DND-41 (cell line): ENCODE results near the gene NFATC2.

Source experiments
- ATAC-seq: fragments of 200-7000 bp; cut with Tn5 transposase; 3 replicates; pipeline ENCODE4 v1.9.1; 2021; ENCODE audit warnings: low read depth; ENCODE audit not compliant: insufficient read depth
- DNase-seq: peaks from one replicate; pipeline ENCODE4 v3.0.0-alpha.2; 2020
- H2AFZ ChIP-seq: 2 replicates; pipeline ENCODE4 v1.6.0; 2012; ENCODE audit warnings: low read depth, low read length
- H3K27ac ChIP-seq: 2 replicates; pipeline ENCODE4 v1.5.1; 2012; ENCODE audit warnings: low read length, inconsistent platforms
- H3K27me3 ChIP-seq: fragments of 200-600 bp; sonication (generic); 2 replicates; pipeline ENCODE4 v1.6.0; 2012; ENCODE audit warnings: low read length, mild to moderate bottlenecking, inconsistent platforms; ENCODE audit not compliant: insufficient read depth, poor library complexity
- H3K36me3 ChIP-seq: 2 replicates; pipeline ENCODE4 v1.5.1; 2012; ENCODE audit warnings: low read length, inconsistent platforms; ENCODE audit not compliant: insufficient read depth
- H3K4me1 ChIP-seq: 2 replicates; pipeline ENCODE4 v1.5.1; 2012; ENCODE audit warnings: mild to moderate bottlenecking, low read length; ENCODE audit not compliant: insufficient read depth
- H3K4me2 ChIP-seq: 2 replicates; pipeline ENCODE4 v1.6.0; 2012; ENCODE audit warnings: mild to moderate bottlenecking, moderate library complexity, low read length, inconsistent platforms; ENCODE audit not compliant: insufficient read depth
- H3K4me3 ChIP-seq, 2 experiments: fragments of 200-600 bp in 1 of 2; shearing (Covaris generic) in 1 of 2; 2 replicates each; pipeline ENCODE4 v1.5.1; 2012 to 2016; ENCODE audit warnings: inconsistent platforms in 2 of 2, low read length in 2 of 2, mild to moderate bottlenecking in 2 of 2, low read depth in 1 of 2, moderate library complexity in 1 of 2
- H3K79me2 ChIP-seq: 2 replicates; pipeline ENCODE4 v1.6.0; 2012; ENCODE audit warnings: low read length, inconsistent platforms; ENCODE audit not compliant: insufficient read depth
- H3K9ac ChIP-seq: 2 replicates; pipeline ENCODE4 v1.6.0; 2012; ENCODE audit warnings: low read depth, mild to moderate bottlenecking, inconsistent platforms, low read length, moderate library complexity
- H3K9me3 ChIP-seq: 2 replicates; pipeline ENCODE4 v1.5.1; 2012; ENCODE audit warnings: low read length, moderate library complexity, mild to moderate bottlenecking, inconsistent platforms; ENCODE audit not compliant: insufficient read depth, severe bottlenecking
- H4K20me1 ChIP-seq: 2 replicates; pipeline ENCODE4 v1.6.0; 2012; ENCODE audit warnings: low read length; ENCODE audit not compliant: insufficient read depth
- CTCF ChIP-seq: IDR thresholded peaks from 2 replicates; pipeline ENCODE4 v1.5.1; 2012; ENCODE audit warnings: borderline replicate concordance, low read length, moderate library complexity, mild to moderate bottlenecking; ENCODE audit not compliant: poor library complexity, severe bottlenecking; ENCODE audit errors: extremely low read depth
- EZH2 ChIP-seq: IDR thresholded peaks from 3 replicates; pipeline ENCODE4 v1.6.1; 2012; ENCODE audit warnings: borderline replicate concordance, low read depth, mild to moderate bottlenecking, moderate library complexity, low read length, inconsistent platforms; ENCODE audit not compliant: severe bottlenecking

Gene NFATC2

GRCh38 chr20:51512645-51513044 lies 29.9 kb downstream of the NFATC2 start:
- DNase-seq (no peak), ATAC-seq (no peak)
- H4K20me1 ChIP-seq, result no peaks in the 10 kb centered on the region
- H3K4me3 ChIP-seq, result no peak overlapping the region
- H3K27me3 ChIP-seq, result peaks cover 12% of the 10 kb centered on the region
- no peaks in the 10 kb centered on the region for H3K79me2 ChIP-seq
- no peak overlapping the region for H2AFZ ChIP-seq
- no peak overlapping the region for H3K9ac ChIP-seq
- no peaks in the 10 kb centered on the region for H3K9me3 ChIP-seq
- no peak for TF ChIP-seq EZH2
- TF ChIP-seq CTCF, result no peak
- H3K36me3 ChIP-seq, result no peaks in the 10 kb centered on the region
- no peaks in the 10 kb centered on the region for H3K4me1 ChIP-seq
- no peak overlapping the region for H3K4me2 ChIP-seq
- no peak overlapping the region for H3K27ac ChIP-seq

DNA sequence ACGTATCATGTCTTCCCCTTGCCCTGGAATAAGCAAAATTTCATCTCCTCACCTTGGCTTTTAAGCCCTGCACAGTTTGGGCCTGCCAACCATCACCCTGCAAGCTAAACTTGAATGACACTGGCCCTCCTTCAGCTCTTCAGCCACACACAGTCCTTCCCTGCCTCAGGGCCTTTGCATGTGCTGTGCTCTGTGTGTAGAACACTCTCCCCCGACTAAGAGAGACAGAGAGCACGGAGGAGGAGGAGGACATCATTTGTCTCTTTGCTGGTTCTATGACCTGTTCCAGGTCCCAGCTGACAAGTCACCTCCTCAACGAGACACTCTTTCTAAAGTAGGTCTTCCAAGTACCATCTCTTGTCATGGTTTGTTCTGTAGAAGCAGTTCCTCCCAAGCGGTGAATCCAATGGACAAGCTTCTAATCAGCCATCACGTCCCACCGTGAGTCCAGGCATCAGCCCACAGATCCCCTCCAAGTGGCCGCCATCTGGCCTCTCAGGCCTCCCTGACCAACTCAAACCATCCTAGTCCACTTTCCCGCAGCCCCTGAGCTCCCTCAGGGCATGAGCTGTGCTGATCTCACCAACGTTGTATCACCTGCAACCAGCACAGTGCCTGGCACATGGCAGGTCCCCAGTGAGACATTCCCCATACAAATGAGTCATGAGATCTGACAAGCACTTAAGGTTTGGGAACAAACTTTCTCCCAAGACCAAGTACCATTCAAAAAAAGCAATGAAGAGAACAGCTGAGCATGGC lies 30.5 kb downstream of the NFATC2 start:
- TF ChIP-seq EZH2 (no peak), CTCF (no peak)

GRCh38 chr20:51510936-51511605 lies 31.4 kb downstream of the NFATC2 start:
- no peaks in the 10 kb centered on the region for H3K79me2 ChIP-seq
- no peak overlapping the region for H3K4me3 ChIP-seq
- no peak for TF ChIP-seq EZH2
- no peak for TF ChIP-seq CTCF
- no peak overlapping the region for H2AFZ ChIP-seq
- no peak overlapping the region for H3K9ac ChIP-seq
- H4K20me1 ChIP-seq, result 0 out of 2 replicates have a peak, but pooled peaks cover 3% of the 10 kb centered on the region
- H3K27me3 ChIP-seq, result peaks cover 12% of the 10 kb centered on the region
- H3K4me1 ChIP-seq, result no peaks in the 10 kb centered on the region
- H3K27ac ChIP-seq, result no peak overlapping the region
- H3K36me3 ChIP-seq, result no peaks in the 10 kb centered on the region
- no peak for ATAC-seq
- no peak for DNase-seq
- H3K9me3 ChIP-seq, result no peaks in the 10 kb centered on the region
- no peak overlapping the region for H3K4me2 ChIP-seq

More for the DNA sequence above, 30.5 kb downstream of the NFATC2 start:
- no peak overlapping the region for H3K4me2 ChIP-seq
- H3K9ac ChIP-seq, result no peak overlapping the region
- H2AFZ ChIP-seq, result no peak overlapping the region
- peaks cover 12% of the 10 kb centered on the region for H3K27me3 ChIP-seq
- H3K79me2 ChIP-seq, result no peaks in the 10 kb centered on the region
- H3K27ac ChIP-seq, result no peak overlapping the region
- H3K9me3 ChIP-seq, result no peaks in the 10 kb centered on the region
- no peak overlapping the region for H3K4me3 ChIP-seq
- H3K4me1 ChIP-seq, result no peaks in the 10 kb centered on the region
- H4K20me1 ChIP-seq, result 0 out of 2 replicates have a peak, but pooled peaks cover under 1% of the 10 kb centered on the region
- H3K36me3 ChIP-seq, result no peaks in the 10 kb centered on the region
- ATAC-seq, result no peak
- no peak for DNase-seq
